Activated T-cell treated with anti-CD3 and anti-CD28 coated beads, Interleukin-2, amount 50 U/mL, for 48 hours (primary cell): ENCODE data around the gene LTBP1.

Experiments
- DNase-seq, 2 experiments: peaks; one replicate each; pipeline ENCODE4 v3.0.0-alpha.2; 2020

Gene LTBP1

DNA sequence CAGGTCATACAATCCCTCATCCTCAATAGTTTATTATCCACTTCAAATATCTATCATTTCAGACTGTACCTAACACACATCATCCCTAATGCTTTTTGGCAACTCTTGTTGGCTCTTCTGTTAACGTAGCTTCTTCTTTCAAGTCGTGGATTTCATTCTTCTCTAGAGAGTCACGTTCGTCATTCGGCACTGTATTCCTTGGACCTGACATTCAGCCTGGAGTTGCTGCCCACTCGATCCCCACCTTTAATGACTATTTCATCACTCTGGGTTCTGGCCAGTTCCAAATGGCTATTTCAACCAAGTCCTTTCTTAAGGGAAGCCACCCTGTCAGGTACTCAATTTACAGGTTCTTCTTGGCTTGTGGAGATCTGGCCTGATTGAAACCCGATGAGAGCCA is 337.5 kb downstream of the LTBP1 start:
- DNase-seq = no peak

DNA sequence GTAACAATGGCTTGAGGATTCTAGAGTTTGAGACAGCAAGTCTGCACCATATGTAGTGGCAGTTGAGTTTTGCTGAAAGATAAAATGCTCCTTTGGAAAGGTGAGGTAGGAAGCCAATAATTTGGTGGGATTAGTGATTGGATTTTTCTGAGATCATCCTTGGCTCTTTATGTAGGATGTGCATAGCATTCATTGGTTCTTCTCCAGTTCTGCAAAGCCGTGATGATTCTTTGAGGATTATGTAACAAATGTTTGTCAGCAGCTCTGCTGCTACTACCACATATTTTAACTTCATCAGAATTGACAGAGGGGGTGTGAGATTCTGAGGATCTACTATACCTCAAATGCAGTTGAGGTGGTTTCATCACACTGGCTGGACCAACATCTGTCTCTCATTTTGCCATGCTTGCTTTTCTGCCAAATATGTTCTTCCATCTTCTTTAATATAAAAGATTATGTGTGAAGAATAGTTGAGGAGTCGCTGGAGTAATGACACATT is 340.8 kb downstream of the LTBP1 start:
- no peak for DNase-seq

- DNase-seq = no peak
These were observed 341.3 kb downstream of the LTBP1 start for GRCh38 chr2:33288011-33288410.

DNA sequence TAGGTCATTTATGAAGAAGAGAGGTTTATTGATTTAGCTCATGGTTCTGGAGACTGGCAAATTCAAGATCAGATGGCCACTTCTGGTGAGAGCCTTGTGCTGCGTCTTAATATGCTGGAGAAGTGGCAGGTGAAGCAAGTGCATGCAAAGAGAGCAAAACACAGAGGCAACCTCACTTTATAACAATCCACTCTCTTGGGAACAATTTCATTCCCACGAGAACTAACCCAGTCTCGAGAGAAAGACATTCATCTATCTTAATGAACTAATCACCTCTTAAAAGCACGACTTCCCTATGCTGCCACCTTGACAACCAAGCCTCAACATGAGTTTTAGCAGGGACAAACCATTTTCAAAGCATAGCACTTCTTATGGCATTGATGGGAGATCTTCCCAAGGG is 343.2 kb downstream of the LTBP1 start:
- DNase-seq = no peak

GRCh38 chr2:33291278-33292013 is 344.7 kb downstream of the LTBP1 start:
- no peak for DNase-seq

DNA sequence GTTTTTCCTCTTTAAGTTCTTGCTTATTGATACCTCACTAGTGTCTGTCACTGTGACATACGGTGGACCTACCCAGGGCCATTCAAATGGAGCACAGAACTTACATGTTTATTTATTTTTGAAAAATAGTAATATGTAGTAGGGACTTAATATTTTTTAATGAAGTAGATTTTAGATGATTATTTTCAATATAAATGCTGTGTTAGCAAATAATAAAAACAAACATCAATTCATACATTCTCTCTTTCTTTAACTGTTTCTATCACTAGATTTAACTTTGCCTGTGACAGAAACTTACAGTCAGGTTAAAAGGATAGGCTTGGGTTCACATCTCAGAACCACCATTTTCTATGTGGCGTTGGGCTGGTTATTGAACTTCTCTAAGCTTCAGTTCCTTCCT is 345.3 kb downstream of the LTBP1 start:
- no peak for DNase-seq

GRCh38 chr2:33292981-33293595 is 346.3 kb downstream of the LTBP1 start:
- no peak for DNase-seq

DNA sequence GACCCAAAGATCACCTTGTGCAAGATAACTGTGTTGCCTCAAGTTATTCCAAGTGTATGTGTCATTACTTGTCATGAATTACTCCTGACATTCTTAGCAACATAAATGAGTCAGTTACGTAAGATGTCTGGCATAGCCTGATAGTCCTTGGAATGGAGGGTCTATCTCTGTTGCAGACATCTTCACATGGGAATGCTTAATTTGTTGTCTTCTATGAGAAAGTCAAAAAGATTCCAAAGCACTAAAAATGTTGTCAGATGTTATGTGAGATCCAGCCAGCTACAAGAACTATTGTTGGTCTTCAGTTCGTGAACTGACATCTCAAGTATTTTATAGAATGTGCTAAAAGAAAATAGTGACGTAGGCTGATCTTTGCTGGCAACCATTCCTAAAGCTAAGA is 351.5 kb downstream of the LTBP1 start:
- no peak for DNase-seq

DNA sequence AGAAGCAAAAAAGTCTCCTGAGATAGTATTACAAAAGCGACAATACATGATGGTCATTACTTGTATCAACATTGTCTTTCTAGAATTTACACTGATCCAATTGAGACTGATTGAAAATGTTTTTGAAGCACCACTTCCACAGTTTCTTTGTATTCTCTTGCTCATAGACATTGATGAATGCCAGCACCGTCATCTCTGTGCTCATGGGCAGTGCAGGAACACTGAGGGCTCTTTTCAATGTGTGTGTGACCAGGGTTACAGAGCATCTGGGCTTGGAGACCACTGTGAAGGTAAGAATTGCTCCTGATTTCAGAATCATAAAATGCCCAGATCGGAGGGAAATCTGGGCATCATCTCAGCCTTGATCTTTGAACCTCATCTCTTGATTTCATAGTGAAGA is 354.6 kb downstream of the LTBP1 start:
- DNase-seq = no peak

DNA sequence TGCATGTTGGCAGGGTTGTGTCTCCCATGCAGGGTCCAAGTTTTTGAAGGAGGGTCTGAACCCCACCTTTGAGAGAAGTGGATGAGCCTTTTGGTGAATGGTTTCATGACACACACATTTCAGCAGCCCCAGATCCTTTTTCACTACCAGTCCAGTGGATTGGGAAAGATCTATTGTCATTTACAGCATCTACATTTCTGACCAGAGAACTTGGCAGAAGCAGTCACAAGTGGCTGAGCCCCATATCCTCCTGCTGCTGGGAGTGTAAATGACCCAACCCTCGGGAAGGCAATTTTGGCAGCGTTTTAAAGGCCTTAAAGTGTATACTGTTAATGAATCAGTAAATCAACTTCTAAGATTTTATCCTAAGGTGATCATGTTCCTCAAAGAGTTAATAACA is 355.6 kb downstream of the LTBP1 start:
- DNase-seq = no peak

DNA sequence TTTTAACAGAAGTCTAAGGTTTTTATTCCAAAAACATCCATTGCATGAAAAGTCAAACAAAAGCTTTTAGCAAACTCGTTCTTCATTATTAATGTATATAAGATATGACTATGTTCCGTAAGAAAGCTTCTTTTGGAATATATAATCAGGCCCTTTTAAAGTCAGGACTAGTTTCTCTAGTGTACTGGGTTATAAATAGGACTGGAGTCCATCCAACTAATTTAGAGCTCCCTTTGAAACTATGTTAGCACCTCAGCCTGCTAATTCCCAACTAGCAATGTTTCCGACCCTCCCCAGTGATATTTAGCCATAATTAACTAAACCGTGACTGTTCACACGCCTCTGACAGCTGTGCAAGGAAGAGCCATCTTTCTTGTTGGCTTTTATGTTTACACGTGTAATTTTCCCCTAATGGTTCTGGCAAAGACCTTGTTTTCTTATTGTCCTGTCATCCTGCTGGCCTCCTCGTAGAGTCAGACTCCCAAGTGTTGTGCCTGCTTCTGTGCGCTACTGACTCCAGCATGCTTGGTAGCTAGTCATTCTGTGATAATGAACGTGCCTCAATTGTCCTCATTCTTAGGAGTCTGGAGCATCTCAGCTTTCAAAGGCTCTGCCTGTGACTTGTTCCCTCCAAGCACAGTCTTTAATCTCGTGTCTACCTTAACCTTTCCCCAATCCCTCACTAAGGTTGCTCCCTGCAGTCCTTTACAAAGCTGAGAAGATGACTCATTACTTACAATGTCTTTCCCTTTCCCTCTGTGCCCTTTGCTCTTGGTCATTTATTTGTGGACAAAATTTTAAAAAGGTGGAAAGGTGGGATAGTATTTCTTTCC is 357.5 kb downstream of the LTBP1 start:
- no peak for DNase-seq

- no peak for DNase-seq
These were observed 361.0 kb downstream of the LTBP1 start for GRCh38 chr2:33307659-33308270.

- DNase-seq = no peak
These were observed 365.6 kb downstream of the LTBP1 start for GRCh38 chr2:33312355-33312754.

- no peak for DNase-seq
These were observed 366.3 kb downstream of the LTBP1 start for GRCh38 chr2:33313039-33313438.

- no peak for DNase-seq
These were observed 367.8 kb downstream of the LTBP1 start for GRCh38 chr2:33314541-33314940.

GRCh38 chr2:33316328-33316727 is 369.6 kb downstream of the LTBP1 start:
- DNase-seq = no peak

DNA sequence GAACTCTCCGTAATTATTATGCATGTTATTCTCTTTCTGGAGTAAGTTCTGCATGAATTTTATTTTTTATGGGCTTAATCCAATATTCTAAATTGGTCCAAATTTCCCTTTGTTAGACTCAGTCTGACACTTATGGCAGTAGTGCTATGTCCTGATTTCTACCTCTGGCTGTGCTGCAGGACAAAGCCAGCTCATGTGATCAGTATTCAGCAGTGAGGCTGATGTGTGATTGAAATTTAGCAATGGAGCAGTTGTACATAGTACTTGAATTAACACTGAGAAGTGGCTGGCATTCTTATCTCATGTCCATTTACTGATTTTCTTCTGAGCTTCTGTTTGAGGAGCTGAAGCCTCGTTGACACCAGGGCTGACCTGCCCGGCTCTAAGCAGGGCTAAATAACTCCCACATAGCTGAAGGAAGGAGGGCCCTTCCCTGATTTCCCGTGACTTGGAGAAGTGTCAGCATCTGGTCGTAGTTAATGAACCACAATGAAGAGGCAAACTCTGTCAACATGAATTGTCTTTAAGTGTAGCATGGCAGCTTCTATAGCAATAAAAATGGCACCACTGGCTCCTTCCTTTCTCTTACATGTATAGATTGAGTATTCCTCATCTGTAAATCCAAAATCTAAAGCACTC is 370.7 kb downstream of the LTBP1 start:
- DNase-seq = no peak

DNA sequence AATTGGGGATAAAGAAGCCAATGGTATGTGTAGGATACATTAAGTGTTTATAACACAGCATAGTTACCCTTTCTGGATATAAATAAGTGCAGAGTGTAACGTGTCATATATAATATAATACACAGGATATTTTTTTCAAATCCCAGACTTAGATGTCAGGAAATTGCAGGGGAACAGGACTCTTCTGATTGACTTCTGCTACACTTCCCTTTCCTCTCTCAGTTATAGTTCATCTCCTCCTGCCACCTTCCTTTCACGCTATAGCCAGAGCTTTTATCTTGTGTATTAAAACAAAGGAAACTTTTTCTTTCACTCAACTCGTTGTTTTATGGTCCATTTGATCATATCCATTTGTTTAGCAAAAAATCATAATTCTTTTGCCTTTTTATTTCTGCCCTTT is 371.7 kb downstream of the LTBP1 start:
- no peak for DNase-seq

DNA sequence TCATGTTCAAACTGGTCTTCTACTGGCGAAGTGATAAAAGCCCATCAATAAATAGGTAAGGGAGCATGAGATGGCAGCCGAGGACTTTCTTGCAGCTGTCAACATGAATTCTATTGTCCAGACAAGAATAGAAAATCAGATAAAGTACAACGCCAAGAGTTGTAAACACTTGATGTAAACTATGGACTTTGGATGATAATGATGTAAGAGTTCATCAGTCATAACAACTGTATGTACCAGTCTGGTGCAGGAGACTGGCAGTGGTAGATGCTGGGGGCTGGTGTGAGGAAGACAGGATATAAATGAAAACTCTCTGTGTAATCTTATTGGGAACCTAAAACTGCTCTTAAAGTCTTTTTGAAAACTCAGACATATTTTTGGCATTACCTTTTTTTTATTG is 373.8 kb downstream of the LTBP1 start:
- DNase-seq = no peak

GRCh38 chr2:33321236-33321771 is 374.6 kb downstream of the LTBP1 start:
- DNase-seq = peak; percentile 53 to 57

GRCh38 chr2:33321876-33322483 is 375.2 kb downstream of the LTBP1 start:
- DNase-seq = no peak

GRCh38 chr2:33322612-33323011 is 375.9 kb downstream of the LTBP1 start:
- DNase-seq = no peak
